Nephron (organoid): Measurements from ENCODE around the gene CROCC2.

Source experiments
- H3K27ac Mint-ChIP-seq, 3 experiments: 2 replicates each; pipeline ENCODE4 v1.8.0; 2020; ENCODE audit warnings: mixed read lengths in 3 of 3, mild to moderate bottlenecking in 2 of 3, moderate library complexity in 1 of 3
- H3K27me3 Mint-ChIP-seq: 2 replicates; pipeline ENCODE4 v1.8.0; 2021; ENCODE audit warnings: low read depth, mild to moderate bottlenecking, moderate library complexity, mixed read lengths
- H3K36me3 Mint-ChIP-seq: 2 replicates; pipeline ENCODE4 v1.8.0; 2020; ENCODE audit warnings: low read depth, mixed read lengths
- H3K4me1 Mint-ChIP-seq: 2 replicates; pipeline ENCODE4 v1.8.0; 2020; ENCODE audit warnings: mixed read lengths
- H3K4me3 Mint-ChIP-seq, 3 experiments: 2 replicates each; pipeline ENCODE4 v1.8.0; 2020; ENCODE audit warnings: mild to moderate bottlenecking in 3 of 3, mixed read lengths in 3 of 3, moderate library complexity in 2 of 3
- H3K9me3 Mint-ChIP-seq: 2 replicates; pipeline ENCODE4 v1.8.0; 2020; ENCODE audit warnings: mixed read lengths
- TF ChIP-seq, protein P1 (sequence below), 3 experiments: fragments of 200-600 bp; sonication (generic); IDR thresholded peaks; one replicate each; pipeline ENCODE4 v1.5.0; 2021; ENCODE audit warnings: antibody characterized with exemption in 3 of 3; ENCODE audit not compliant: unreplicated experiment in 3 of 3

CROCC2 gene

DNA sequence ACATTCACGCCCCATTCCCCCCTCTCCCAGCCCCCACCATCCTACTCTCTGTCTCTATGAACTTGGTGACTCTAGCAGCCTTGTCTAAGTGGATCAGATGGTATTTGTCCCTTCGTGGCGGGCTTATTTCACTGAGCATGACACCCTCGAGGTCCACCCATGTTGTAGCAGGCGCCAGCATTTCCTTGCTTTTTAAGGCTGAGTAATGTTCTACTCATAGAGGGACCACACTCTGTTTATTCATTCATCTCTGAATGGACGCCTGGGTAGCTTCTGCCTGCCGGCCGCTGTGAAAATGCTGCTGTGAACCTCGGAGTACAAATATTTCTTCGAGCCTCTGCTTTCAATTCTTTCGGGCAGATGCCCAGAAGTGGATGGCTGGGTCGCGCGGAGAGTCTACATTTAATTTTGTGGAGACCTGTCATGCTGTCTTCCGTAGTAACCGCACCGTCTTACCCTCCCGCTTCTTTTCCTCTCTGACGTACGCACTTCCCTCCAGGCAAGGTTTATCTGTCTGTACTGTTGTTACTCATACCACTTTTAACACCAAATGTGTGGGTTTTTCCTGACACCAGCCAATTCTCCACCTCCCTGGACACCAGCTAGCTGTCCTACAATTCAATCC, 5.6 kb downstream of the CROCC2 start:
- Mint-ChIP-seq H3K4me1 (peaks cover 13% of the 10 kb centered on the region), H3K36me3 (no peaks in the 10 kb centered on the region), H3K27ac (peak overlapping the region in 2 of 3 experiments; percentile 7 to 35), H3K9me3 (no peaks in the 10 kb centered on the region), H3K4me3 (no peak overlapping the region), H3K27me3 (peaks cover 28% of the 10 kb centered on the region)
- TF ChIP-seq, protein P1, sequence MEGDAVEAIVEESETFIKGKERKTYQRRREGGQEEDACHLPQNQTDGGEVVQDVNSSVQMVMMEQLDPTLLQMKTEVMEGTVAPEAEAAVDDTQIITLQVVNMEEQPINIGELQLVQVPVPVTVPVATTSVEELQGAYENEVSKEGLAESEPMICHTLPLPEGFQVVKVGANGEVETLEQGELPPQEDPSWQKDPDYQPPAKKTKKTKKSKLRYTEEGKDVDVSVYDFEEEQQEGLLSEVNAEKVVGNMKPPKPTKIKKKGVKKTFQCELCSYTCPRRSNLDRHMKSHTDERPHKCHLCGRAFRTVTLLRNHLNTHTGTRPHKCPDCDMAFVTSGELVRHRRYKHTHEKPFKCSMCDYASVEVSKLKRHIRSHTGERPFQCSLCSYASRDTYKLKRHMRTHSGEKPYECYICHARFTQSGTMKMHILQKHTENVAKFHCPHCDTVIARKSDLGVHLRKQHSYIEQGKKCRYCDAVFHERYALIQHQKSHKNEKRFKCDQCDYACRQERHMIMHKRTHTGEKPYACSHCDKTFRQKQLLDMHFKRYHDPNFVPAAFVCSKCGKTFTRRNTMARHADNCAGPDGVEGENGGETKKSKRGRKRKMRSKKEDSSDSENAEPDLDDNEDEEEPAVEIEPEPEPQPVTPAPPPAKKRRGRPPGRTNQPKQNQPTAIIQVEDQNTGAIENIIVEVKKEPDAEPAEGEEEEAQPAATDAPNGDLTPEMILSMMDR (IDR thresholded peaks at IDR 0.05; ENCODE audit: unreplicated experiment in 3 of 3) = no peak

DNA sequence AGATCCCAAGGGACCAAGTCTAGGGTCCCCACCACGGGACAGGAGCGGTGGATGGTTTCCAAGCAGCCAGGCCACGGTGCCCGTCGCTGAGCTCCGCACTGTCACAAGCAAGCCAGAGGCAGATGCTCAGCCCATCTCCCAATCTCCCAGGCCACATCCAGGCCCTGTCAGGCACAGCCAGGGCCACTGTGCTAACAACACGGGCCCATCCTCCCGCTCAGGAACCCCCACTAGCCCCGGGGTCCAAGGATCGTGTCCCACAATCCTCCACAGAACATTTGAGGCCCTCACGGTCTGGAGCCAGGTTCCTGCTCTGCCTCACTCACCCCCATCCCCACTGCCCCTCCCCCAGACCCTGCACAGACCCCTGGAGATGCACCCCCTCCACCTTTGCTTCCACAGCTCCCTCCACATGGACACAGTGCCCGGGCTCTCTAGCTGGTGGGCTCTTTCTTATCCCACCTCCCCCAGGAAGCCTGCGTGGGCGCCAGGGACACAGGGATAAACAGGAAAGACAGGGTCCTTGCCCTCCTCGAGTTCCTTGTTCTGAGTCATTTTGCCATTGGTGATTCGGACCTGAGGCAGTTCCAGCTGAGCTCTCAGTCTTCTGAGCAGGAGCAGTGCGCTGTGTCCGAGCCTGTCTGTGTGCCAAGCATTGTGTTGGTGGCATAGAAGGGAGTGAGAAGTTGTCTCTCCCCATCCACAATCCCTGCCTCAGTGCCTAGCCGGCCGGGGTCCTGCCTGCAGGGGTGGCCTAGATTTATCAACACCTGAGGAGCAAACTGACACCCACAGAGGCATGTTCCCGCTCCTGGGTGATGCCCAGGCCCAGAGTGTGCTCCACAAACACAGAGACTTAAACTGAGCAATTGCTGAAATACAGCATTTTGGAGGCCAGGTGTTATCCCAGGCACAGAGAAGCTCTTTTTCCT, 7.0 kb downstream of the CROCC2 start:
- Mint-ChIP-seq H3K4me1 (peaks cover 13% of the 10 kb centered on the region), H3K9me3 (no peaks in the 10 kb centered on the region), H3K27ac (no peak overlapping the region), H3K27me3 (peaks cover 30% of the 10 kb centered on the region), H3K4me3 (no peak overlapping the region), H3K36me3 (no peaks in the 10 kb centered on the region)
- TF ChIP-seq, protein P1 (IDR thresholded peaks at IDR 0.05; ENCODE audit: unreplicated experiment in 3 of 3) = no peak

DNA sequence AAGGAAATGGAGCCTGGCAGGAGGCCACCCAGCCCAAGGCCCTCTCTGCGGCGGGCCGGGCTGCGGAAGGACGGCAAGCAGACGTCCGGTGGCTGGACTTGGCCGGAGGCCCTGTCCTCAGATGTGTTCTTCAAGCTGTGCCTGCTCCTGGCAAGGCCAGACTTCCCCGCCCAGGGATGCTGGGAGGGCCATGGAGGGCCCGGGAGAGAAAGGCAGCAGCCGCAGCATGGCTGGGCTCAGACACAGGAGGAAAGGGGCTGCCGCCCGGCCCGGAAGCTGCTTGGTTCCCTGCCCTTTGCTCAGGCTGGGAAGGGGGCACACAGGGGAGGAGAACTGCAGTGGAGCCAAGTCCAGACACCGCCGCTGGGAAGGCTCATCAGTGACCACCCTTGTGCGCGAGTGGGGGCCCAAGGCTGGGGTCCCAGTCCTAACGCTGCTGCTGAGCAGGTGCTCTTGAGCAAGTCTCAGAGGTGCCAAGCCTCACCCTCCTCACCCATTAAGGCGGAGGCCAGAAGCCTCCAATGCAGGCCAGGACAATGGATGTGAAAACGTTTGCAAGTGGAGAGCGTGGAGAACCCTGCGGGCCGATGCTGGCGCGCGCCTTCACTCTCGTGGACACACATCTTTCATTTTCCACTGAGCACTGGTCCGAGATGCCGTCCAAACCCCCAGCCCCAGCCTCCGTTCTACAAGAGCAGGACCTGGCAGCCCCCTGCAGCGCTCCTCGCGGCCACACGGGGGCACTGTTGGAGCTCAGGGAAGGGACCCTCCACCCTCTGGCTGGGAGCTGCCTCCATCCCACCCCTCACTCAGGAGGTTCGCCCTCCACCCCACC, 7.9 kb downstream of the CROCC2 start:
- Mint-ChIP-seq H3K4me3 (no peak overlapping the region), H3K27me3 (peaks cover 30% of the 10 kb centered on the region), H3K36me3 (no peaks in the 10 kb centered on the region), H3K9me3 (no peaks in the 10 kb centered on the region), H3K4me1 (peaks cover 13% of the 10 kb centered on the region), H3K27ac (no peak overlapping the region)
- TF ChIP-seq, protein P1 (IDR thresholded peaks at IDR 0.05; ENCODE audit: unreplicated experiment in 3 of 3) = peak; percentile 94 to 97 (median 96)

DNA sequence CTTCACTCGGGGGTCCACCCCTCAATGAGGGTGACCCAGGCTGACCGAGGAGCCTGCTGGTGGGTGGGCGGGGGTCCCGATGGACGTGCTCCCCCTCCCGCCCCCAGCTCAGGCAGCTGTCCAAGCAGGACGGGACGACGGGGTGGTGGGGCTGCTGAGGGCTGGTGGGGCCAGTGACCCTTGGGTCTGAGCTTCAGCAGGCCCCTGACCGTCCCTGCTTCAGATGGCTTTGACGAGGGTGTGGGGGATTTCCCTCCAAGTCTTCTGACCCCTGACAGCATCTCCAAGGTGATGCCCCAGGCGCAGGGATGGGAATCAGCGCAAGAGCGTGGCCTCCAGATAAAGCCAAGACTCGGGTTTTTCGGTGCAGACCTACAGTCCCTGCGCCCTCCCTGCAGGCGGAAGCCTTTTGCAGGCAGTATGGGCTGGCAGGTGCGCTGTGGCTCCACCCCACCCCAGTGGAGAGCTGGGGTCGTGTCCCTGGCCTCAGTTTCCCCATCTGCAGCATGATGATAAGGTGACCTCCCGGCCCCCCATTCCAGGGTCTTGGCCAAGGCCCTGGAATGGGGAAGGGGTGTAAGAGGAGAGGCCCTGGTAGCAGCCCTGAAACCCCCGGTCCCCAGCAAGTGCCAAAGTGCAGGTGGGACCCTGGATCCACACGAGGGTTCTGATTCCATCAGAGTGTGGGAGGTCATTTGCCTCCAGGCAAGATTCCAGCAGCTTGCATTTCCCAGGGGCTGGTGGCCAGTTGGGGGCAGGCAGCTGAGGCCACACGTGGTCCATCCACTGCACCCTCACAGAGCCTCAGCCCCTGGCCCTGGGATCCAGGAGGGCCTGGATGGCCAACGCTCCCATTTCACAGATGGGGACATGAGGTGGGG, 8.7 kb downstream of the CROCC2 start:
- TF ChIP-seq, protein P1 (IDR thresholded peaks at IDR 0.05; ENCODE audit: unreplicated experiment in 3 of 3) = no peak
- peaks cover 13% of the 10 kb centered on the region for H3K4me1 Mint-ChIP-seq
- H3K27me3 Mint-ChIP-seq = peaks cover 32% of the 10 kb centered on the region
- no peaks in the 10 kb centered on the region for H3K36me3 Mint-ChIP-seq
- H3K4me3 Mint-ChIP-seq = peak overlapping the region in 1 of 3 experiments; percentile 50
- H3K9me3 Mint-ChIP-seq = no peaks in the 10 kb centered on the region
- H3K27ac Mint-ChIP-seq = no peak overlapping the region
